Endothelial cell (in vitro differentiated cells): ENCODE data around the gene TRIM67. TPM values are rescaled to one million over a fixed set of nuclear protein-coding genes. Genes with fewer than 3 reads are reported as not detected.

ENCODE experiments used
- DNase-seq: peaks from one replicate; pipeline ENCODE4 v3.0.0; 2021; ENCODE audit warnings: low spot score
- H3K27ac Mint-ChIP-seq: one replicate; pipeline ENCODE4 v1.8.0; 2021; ENCODE audit warnings: mixed read lengths, inconsistent platforms; ENCODE audit not compliant: unreplicated experiment
- H3K27me3 Mint-ChIP-seq: one replicate; pipeline ENCODE4 v1.8.0; 2021; ENCODE audit warnings: mild to moderate bottlenecking, moderate library complexity, mixed read lengths, inconsistent platforms; ENCODE audit not compliant: unreplicated experiment
- H3K36me3 Mint-ChIP-seq: one replicate; pipeline ENCODE4 v1.8.0; 2021; ENCODE audit warnings: mild to moderate bottlenecking, low read depth, mixed read lengths, inconsistent platforms; ENCODE audit not compliant: unreplicated experiment
- H3K4me1 Mint-ChIP-seq: one replicate; pipeline ENCODE4 v1.8.0; 2021; ENCODE audit warnings: mild to moderate bottlenecking, mixed read lengths, inconsistent platforms; ENCODE audit not compliant: unreplicated experiment
- H3K4me3 Mint-ChIP-seq: one replicate; pipeline ENCODE4 v1.8.0; 2021; ENCODE audit warnings: mild to moderate bottlenecking, mixed read lengths, inconsistent platforms; ENCODE audit not compliant: unreplicated experiment
- H3K9me3 Mint-ChIP-seq: one replicate; pipeline ENCODE4 v1.8.0; 2021; ENCODE audit warnings: mixed read lengths, inconsistent platforms; ENCODE audit not compliant: unreplicated experiment
- total RNA-seq: library from RNA; stranded (reverse); fragmentation: NEBNext Ultra II Directional; extraction: Animal tissue kit (Norgen Biotek cat#: 25700); gene quantifications from one replicate; pipeline ENCODE4 v1.2.1, GENCODE V29; 2021; ENCODE audit not compliant: unreplicated experiment
- TF ChIP-seq, protein P1 (sequence below): fragments of 200-600 bp; sonication (generic); IDR thresholded peaks from one replicate; pipeline ENCODE4 v1.5.0; 2021; ENCODE audit warnings: antibody characterized with exemption; ENCODE audit not compliant: unreplicated experiment

The TRIM67 gene
- total RNA-seq, 1 donor from 2014 or later, result 0.26 TPM

DNA sequence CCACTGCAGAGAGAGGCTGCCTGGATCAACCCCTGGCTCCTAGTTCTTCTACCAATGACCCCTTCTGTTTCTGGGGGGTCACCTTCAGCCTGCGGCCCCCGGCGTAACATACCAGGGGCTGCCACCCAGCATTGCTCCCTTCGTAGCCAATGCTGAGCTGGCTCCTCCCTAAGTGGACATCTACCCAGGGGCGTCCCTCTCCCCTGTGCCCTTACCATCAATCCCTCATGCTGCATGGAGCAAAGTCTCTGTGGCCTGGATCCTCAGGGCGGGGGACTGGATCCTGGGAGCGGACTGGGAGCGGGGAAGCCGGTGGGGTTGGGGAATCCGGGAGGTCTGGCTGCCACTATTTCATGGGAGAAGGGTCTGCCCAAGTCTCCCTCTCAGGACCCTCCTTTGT is 28.6 kb downstream of the TRIM67 start:
- no peak overlapping the region for H3K4me3 Mint-ChIP-seq
- peaks cover 3% of the 10 kb centered on the region for H3K27me3 Mint-ChIP-seq
- H3K9me3 Mint-ChIP-seq, result no peaks in the 10 kb centered on the region
- no peaks in the 10 kb centered on the region for H3K4me1 Mint-ChIP-seq
- DNase-seq, result no peak
- H3K27ac Mint-ChIP-seq, result no peak overlapping the region
- TF ChIP-seq, protein P1, sequence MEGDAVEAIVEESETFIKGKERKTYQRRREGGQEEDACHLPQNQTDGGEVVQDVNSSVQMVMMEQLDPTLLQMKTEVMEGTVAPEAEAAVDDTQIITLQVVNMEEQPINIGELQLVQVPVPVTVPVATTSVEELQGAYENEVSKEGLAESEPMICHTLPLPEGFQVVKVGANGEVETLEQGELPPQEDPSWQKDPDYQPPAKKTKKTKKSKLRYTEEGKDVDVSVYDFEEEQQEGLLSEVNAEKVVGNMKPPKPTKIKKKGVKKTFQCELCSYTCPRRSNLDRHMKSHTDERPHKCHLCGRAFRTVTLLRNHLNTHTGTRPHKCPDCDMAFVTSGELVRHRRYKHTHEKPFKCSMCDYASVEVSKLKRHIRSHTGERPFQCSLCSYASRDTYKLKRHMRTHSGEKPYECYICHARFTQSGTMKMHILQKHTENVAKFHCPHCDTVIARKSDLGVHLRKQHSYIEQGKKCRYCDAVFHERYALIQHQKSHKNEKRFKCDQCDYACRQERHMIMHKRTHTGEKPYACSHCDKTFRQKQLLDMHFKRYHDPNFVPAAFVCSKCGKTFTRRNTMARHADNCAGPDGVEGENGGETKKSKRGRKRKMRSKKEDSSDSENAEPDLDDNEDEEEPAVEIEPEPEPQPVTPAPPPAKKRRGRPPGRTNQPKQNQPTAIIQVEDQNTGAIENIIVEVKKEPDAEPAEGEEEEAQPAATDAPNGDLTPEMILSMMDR, result no peak
- no peaks in the 10 kb centered on the region for H3K36me3 Mint-ChIP-seq

DNA sequence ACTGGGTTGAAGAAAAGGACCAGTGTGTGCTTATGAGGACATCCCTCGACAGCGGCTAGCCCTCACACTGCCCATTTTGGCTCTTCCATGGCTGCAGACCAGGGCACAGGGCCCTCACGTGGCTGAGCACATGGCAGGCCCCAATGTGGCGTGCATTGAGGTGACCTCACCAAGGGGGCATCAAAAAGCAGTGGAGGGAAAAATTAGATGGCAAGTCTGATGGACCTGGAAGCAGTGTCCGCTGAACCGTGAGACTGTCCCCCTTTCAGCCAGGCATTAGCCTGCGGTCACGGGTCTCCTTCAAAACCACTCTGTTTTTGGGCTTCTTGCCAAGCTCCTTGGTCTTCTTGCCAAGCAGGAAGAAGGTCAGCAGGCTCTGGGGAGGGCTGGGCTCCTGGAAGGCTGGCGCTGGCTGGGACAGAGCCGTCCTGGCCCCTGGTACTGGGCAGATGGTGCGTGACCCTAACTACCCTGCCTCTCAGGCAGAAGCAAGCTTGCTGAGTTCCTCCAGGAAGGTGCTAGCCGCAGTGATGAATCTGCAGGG is 30.8 kb downstream of the TRIM67 start:
- H3K9me3 Mint-ChIP-seq, result no peaks in the 10 kb centered on the region
- no peaks in the 10 kb centered on the region for H3K4me1 Mint-ChIP-seq
- H3K27ac Mint-ChIP-seq, result no peak overlapping the region
- H3K27me3 Mint-ChIP-seq, result peaks cover 5% of the 10 kb centered on the region
- TF ChIP-seq, protein P1, result no peak
- H3K4me3 Mint-ChIP-seq, result no peak overlapping the region
- no peak for DNase-seq
- H3K36me3 Mint-ChIP-seq, result no peaks in the 10 kb centered on the region

DNA sequence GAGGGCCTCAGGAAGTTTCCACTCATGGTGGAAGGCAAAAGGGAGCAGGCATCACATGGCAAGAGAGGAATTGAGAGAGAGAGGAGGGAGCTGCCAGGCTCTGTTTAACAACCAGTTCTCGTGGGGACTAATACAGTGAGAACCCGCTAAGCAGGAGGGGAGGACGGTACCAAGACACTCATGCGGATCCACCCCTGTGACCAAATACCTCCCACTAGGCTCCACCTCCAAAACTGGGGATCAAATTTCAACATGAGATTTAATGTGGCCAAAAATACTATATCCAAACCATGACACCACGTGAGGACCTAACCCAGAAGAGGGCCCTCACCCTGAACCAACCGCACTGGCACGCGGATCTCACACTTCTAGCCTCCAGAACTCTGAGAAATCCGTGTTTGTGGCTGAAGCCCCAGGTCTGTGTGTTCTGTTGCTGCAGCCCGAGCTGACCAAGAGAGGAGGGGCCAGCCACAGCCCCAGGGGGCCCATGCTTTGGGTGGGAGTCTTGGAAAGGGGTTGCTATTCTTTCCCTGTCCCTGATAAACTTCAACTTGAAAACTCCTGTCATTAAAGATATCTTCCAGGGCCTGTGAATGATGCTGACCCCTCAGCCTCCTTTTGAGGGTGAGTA is 32.0 kb downstream of the TRIM67 start:
- Mint-ChIP-seq H3K4me3 (no peak overlapping the region), H3K9me3 (no peaks in the 10 kb centered on the region), H3K27ac (no peak overlapping the region), H3K4me1 (no peaks in the 10 kb centered on the region), H3K36me3 (no peaks in the 10 kb centered on the region), H3K27me3 (peaks cover 5% of the 10 kb centered on the region)
- DNase-seq, result no peak
- TF ChIP-seq, protein P1, result no peak

- H3K27me3 Mint-ChIP-seq, result peaks cover 5% of the 10 kb centered on the region
- no peaks in the 10 kb centered on the region for H3K36me3 Mint-ChIP-seq
- TF ChIP-seq, protein P1, result no peak
- H3K4me1 Mint-ChIP-seq, result no peaks in the 10 kb centered on the region
- no peaks in the 10 kb centered on the region for H3K9me3 Mint-ChIP-seq
- no peak overlapping the region for H3K4me3 Mint-ChIP-seq
- H3K27ac Mint-ChIP-seq, result no peak overlapping the region
- no peak for DNase-seq
Measured at GRCh38 chr1:231194476-231194842, 32.6 kb downstream of the TRIM67 start.

GRCh38 chr1:231194843-231195516 is 33.1 kb downstream of the TRIM67 start:
- no peak for DNase-seq
- H3K27ac Mint-ChIP-seq, result no peak overlapping the region

More at GRCh38 chr1:231194843-231195516, 33.1 kb downstream of the TRIM67 start:
- H3K9me3 Mint-ChIP-seq, result no peaks in the 10 kb centered on the region
- peaks cover 5% of the 10 kb centered on the region for H3K27me3 Mint-ChIP-seq
- H3K36me3 Mint-ChIP-seq, result no peaks in the 10 kb centered on the region
- H3K4me1 Mint-ChIP-seq, result no peaks in the 10 kb centered on the region
- TF ChIP-seq, protein P1, result no peak
- no peak overlapping the region for H3K4me3 Mint-ChIP-seq
